ENCODE results near the gene MAPK8IP1.
A peak's percentile ranks its signal among the peaks of the same experiment; 100 is the strongest.

MAPK8IP1 gene

DNA sequence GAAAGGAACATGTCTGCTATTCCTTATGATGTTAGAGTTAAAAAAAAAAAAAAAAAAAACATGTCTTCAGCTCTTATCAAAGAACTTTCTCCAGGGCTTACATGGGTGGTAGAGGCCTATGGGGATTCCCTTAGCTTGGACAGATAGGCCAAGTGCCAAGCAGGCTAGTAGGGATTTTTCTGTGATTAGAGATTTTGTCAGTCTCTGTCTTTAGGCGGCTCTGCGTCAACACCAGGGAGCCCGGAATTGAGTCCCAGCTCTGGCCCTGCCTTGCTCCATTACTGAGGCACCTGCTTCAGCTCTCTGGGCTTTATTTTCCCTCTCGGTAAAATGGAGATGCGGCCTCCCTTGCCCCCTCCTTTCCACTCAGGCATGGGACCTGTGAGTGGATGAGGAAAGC lies 25.1 kb upstream of the MAPK8IP1 start:
- DNase-seq (ENCODE audit: low spot score), result no peak

DNA sequence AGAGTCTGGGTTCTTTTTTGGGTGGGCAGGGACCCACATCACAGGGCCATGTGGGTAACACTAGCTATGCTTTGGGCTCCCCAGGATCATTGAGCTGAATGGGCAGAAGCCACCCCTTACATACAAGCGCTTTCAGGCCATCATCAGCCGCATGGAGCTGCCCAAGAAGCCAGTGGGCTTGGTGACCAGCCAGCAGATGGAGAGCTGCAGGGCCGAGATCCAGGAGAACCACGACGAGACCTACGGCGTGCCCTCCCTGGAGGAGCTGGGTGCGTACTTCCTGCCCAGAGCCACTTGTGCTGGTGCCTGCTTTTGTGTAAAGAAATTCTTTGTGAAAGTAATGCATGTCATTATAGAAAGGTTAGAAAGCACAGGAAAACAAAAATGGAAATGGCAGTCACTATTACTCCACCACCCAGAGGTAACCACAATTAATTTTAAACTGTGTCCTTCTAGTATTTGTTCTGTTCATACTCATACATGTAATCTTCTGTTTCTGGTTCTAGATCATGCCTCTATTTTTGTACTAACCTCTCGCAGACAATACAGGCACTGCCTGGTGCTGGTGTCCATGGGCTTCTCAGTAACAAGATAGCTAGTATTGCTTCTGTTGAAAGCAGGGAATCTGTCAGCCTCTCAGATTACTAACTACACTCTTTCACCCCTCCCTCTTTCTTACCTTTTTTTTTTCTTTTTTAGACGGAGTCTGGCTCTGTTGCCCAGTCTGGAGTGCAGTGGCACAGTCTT lies 24.5 kb upstream of the MAPK8IP1 start:
- no peak for DNase-seq (ENCODE audit: low spot score)

- no peak for DNase-seq (ENCODE audit: low spot score)
Measured at GRCh38 chr11:45864041-45864440, 21.4 kb upstream of the MAPK8IP1 start.

DNA sequence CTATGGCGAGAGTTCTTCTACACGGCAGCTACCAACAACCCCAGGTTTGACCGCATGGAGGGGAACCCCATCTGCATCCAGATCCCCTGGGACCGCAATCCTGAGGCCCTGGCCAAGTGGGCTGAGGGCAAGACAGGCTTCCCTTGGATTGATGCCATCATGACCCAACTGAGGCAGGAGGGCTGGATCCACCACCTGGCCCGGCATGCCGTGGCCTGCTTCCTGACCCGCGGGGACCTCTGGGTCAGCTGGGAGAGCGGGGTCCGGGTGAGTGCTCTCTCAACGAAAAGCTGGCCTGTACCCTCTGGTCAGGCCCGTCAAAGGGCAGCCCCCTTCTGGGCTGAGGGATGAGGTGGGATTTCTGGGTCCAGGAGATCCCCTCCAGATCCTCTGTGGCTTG lies 15.9 kb upstream of the MAPK8IP1 start:
- no peak for DNase-seq (ENCODE audit: low spot score)

DNA sequence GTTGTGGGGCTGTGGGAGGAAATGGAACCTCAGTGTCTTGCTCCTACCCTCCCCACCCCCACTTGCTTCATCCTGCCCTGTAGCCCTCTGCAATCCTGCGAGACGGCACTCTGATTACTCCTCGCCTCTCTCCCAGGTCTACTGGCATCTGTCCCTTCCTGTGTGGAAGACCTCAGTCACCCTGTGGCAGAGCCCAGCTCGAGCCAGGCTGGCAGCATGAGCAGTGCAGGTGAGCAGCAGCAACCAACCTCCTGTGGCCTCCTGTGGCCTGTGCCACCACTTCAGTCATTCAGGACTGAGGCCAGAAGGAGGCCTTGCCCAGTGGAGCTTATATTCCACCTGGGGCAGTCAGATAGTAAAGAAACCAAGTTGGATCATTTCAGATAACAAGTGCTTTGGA lies 14.7 kb upstream of the MAPK8IP1 start:
- DNase-seq (ENCODE audit: low spot score), result no peak

GRCh38 chr11:45871638-45872037 lies 13.8 kb upstream of the MAPK8IP1 start:
- no peak for DNase-seq (ENCODE audit: low spot score)

DNA sequence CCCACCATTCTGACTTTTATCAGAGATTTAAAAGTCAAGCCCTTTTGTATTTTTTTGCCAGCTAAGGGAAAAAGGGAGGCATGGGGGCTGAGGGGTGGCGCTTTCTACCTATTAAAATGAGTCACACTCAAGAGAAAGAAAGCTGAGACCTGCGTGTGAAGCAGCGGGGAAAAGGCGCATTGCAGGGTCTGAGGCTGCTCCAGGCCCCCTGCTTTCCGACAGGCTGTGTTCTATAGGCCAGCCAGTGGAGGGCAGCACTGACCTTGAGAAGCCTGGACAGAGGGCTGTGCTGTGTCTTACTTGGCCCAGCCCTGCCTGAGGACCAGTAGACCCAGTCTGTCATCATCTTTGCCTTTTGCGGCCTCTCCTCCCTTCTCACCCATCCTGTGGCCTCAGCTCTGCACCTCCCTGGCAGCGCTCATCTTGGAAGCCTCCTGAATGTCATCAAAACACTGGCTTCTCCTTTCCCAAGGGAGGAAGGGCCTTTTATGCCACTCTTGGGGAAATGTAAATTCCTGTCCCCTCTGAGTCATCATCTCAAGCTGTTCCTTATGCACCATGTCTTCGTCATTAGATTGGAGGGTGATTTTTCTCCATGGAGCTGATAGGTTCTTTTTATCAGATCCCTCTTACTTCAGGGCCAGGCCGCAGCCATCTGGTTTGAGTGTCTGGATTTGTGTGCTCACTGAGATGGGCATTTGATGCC lies 12.6 kb upstream of the MAPK8IP1 start:
- peak; percentile 88 for DNase-seq (ENCODE audit: low spot score)

DNA sequence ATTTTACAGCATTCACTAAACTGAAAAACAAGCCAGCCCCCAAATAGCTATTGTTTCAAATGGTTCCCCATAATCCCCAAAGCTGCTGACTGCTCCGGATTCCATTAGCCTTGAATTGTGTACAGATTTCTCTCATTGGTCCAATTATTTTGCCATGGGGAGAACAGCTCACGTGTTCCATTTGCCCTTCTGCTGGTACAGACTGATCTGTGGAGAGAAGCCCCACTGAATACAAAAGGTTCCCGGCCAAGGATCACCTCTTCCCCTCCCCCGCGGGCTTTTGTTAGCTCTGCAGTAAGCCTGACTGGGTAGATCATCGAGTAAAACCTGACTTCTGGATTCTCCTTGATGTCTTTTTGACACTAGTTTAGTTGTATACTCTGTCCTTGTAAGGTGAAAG lies 9.1 kb upstream of the MAPK8IP1 start:
- no peak for DNase-seq (ENCODE audit: low spot score)

DNA sequence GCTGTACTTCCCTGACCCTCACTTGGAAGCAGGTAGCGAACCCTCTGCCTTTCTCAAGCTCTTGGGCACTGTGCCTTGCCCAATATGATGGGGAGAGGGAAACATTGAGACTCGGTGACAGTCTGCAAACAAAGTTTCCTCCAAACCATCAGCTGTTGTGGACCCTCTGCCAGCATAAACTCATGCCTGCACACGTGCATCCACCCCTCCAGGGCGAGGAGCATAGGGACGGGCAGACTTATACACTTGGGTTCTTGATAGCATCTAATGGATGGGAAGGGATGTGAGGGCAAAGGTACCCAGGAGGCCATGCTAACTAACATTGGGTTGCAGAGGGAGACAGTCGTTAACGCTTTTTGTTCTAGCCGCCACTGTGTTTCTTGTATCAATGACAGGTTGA lies 8.2 kb upstream of the MAPK8IP1 start:
- DNase-seq (ENCODE audit: low spot score), result no peak

DNA sequence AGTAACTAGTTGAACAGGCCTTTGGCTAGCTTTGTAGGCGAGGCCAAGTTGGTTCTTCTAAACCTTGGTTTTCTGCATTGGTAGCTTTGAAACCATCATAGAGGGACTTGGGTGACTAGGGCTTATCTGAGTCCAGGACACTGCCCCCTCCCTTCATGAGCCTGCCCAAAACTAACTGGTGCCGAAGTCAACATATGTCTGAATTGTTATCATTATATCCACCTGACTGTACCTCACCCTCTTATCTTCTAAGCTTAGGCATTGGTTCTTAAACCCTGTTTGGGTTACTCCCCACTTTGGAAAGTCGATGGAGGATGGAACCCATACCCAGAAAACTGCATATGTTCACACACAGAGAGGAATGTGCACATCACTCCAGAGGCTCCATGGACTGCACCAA lies 7.6 kb upstream of the MAPK8IP1 start:
- no peak for DNase-seq (ENCODE audit: low spot score)

GRCh38 chr11:45879803-45880686 lies 5.4 kb upstream of the MAPK8IP1 start:
- DNase-seq (ENCODE audit: low spot score), result no peak

DNA sequence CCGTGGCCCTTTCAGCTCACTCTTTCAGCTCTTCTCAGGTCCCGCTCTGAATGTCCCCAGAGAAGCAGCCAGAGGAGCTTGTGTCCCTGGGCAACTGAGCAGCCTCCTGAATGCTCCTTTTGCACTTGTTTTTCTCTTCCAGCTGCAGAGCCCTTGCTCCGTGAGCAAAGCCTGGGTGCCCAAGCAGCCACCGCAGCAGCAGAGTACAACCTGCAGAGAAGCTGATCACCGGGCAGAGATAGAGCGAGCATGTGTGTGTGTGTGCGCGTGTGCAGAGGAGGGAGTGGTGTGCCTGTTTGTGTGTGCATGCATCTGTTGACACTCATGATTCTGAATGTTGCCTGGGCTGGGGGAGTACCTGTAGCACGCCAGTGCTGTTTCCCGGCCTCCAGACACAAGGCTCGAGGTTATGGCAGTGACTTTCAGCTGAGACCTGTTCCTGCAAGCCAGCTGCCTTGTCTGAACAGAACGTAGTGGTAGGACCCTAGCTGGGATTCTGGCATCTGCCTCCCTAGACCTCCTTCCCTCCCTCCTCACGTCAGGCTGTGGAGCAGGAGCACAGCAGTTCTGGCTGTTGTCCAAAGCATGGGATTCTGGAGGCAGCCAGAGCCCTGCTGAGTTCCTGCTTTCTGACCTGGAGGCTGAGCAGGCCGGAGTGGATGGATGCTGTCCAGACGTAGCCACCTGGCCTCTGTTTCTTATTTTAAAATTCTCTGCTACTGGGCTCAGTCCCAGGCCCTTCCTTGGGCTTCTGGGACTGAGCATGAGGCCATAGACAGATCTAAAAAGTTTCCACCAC lies 4.5 kb upstream of the MAPK8IP1 start:
- no peak for DNase-seq (ENCODE audit: low spot score)

DNA sequence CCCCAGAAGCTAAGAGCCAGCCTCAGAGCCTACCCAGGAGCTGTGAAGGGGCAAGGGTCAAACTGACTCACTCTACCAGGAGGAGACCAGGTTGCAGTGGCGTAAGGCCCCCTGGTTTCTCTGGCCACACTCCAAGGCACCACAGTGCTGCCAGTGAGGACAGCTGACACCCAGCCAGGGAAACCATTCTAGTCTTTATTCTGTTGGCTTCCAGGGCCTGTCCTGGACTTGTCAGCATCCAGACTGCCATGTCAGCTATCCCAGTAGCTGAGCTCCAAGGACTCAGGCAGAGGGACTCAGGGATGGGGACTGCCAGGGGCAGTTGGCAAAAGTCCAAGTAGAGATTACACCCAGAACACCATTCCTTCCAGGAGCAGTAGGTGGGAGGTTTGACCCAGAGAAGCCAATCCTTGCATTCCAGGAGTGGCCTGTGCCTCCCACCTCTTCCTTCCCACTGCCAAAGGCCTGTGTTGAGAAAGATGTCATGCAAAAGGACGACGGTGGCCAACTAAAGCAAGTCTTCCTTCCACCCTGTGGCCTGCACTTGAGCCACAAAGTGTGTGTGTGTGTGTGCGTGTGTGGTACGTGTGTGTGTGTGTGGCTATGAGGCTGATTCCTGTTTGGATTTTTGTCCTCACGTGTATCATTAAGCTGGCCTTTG lies 3.6 kb upstream of the MAPK8IP1 start:
- DNase-seq (ENCODE audit: low spot score), result no peak

DNA sequence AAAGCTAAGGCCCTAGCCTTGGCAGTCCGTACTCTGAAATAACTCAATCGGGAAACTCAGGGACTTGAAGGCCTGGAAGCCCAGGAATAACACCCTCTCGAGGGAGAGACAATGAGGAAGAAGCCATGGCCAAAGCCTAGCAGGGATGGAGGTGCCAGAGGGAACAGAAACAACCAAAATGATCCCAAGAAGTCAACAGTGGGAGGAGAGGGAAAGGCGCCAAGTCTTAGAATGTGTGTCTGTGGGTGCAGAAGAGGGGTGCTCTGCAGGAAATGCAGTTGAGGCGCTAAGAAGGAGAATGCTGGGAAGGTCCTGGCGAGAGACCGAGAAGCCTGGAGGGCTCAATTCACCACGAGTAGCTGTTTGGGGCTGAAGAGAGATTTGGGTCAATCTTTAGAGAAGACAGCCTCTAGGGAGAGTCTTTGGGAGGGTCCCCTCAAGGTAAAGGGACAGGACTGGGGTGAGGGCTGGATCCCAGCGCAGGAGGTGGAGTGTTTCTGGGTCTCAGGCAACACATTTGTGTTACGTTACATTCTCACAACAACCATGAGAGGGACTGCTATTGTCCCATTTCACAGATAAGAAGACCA lies 760 bp upstream of the MAPK8IP1 start:
- no peak for DNase-seq (ENCODE audit: low spot score)

- no peak for DNase-seq (ENCODE audit: low spot score)
Measured at GRCh38 chr11:45885921-45886721, 670 bp downstream of the MAPK8IP1 start.

DNA sequence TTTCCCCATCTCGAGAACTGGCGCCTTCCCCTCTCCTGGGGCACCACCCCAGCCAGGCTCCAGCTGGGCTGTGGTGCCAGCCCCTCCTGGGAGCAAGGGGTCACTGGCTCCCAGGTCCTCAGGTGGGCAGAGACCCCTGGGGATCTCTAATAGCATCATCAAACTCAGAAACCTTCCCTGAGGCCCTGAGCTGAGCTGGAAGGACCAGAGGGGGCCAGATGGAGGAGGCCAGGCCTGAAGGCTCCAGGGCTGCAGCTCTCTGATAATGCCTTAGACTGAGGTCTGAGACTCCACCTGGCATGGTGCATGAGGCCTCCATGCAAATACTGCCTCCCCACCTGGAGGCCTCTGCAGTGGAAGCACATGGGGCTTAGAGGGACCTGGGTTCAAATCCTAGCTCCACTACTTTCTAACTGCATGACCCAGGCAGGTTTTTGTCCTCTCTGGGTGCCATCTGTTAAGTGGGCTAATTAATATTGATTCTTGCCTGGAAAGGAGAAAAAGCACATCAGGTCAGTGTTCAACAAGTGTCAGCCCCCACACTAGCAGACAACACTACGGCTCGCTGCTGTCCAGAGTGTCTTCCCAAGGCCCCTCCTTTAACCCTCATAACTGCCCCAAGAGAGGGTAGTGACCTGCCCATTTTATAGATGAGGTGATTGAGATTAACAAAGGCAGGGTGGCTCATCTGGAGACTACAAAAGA lies 1.5 kb downstream of the MAPK8IP1 start:
- DNase-seq (ENCODE audit: low spot score), result no peak

GRCh38 chr11:45887587-45887986 lies 2.1 kb downstream of the MAPK8IP1 start:
- DNase-seq (ENCODE audit: low spot score), result no peak

GRCh38 chr11:45889555-45889954 lies 4.1 kb downstream of the MAPK8IP1 start:
- DNase-seq (ENCODE audit: low spot score), result no peak

DNA sequence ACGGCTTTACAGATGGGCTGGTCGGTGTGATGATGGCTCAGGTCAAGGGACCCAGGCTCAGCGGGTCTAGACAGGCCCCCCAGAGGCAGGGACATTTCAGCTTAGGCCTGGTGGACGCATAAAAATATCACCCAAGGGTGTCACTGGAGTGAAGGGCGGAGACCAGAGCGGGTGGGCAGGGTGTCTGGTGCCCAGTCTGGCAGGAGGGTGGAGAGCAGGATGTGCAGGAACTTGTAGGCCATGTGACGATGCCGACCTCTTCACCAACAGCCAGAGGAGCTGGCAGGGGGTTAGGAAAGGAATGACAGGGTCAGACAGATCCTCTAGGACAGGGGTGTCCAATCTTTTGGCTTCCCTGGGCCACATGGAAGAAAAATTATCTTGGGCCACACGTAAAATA lies 4.5 kb downstream of the MAPK8IP1 start:
- no peak for DNase-seq (ENCODE audit: low spot score)
